ENCODE data around the gene TSPAN32.

Gene TSPAN32, protein sequence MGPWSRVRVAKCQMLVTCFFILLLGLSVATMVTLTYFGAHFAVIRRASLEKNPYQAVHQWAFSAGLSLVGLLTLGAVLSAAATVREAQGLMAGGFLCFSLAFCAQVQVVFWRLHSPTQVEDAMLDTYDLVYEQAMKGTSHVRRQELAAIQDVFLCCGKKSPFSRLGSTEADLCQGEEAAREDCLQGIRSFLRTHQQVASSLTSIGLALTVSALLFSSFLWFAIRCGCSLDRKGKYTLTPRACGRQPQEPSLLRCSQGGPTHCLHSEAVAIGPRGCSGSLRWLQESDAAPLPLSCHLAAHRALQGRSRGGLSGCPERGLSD

DNA sequence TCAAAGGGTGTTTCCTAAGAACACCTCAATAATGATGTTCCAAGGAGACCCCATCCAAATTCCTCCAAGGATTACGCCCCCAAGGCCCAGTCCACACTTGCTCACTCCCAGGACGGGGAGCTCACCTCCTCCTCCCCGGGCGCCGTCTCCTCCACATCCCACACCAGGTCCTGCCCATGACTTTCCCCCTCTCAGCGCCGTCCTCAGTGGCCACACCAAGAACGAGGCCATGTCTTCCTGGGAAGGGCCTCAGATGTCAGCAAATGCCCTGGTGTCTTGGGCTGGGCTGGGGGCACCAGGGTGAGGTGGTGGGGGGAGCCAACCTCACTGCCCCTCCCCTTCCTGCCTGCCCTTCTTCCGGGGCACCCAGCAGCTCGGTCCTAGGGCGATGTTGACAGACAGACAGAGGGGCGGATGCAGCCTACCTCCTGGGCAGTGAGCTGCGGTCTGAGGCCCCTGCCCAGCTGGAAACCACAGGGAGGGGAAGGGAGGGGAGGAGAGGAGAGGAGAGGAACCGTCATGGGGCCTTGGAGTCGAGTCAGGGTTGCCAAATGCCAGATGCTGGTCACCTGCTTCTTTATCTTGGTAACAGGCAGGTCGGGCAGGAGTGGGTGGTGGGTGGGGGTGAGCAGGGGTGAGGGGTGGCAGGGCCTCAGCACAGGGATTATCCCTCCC, at the start of gene TSPAN32, which contains the start of gene C11orf21:
Gene TSPAN32, plus strand, starts transcription at position 383 of the 675 bp plus-strand sequence. Its CDS starts 137 bp downstream, at position 520.
Gene C11orf21, minus strand, starts transcription at position 288 of the 675 bp plus-strand sequence. Its CDS starts 110 bp downstream, at position 178.
- DNase-seq = peak in 2 of 51 donors; percentile 23 to 30

DNA sequence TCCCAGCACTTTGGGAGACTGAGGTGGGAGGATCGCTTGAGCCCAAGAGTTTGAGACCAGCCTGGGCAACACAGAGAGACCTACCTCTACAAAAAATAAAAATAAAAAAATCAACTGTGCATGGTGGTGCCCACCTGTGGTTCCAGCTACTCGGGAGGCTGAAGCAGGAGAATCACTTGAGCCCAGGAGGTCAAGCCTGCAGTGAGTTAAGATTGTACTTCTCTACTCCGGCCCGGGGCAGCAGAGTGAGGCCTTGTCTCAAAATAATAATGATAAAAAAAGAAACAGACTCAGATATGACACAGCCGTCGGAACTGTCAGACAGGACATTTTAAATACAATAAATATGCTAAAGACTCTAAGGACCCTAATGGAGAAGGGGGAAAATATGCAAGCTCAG, 49.8 kb upstream of the TSPAN32 start:
- no peak for DNase-seq

GRCh38 chr11:2256293-2256913, 45.4 kb upstream of the TSPAN32 start:
- DNase-seq = no peak

DNA sequence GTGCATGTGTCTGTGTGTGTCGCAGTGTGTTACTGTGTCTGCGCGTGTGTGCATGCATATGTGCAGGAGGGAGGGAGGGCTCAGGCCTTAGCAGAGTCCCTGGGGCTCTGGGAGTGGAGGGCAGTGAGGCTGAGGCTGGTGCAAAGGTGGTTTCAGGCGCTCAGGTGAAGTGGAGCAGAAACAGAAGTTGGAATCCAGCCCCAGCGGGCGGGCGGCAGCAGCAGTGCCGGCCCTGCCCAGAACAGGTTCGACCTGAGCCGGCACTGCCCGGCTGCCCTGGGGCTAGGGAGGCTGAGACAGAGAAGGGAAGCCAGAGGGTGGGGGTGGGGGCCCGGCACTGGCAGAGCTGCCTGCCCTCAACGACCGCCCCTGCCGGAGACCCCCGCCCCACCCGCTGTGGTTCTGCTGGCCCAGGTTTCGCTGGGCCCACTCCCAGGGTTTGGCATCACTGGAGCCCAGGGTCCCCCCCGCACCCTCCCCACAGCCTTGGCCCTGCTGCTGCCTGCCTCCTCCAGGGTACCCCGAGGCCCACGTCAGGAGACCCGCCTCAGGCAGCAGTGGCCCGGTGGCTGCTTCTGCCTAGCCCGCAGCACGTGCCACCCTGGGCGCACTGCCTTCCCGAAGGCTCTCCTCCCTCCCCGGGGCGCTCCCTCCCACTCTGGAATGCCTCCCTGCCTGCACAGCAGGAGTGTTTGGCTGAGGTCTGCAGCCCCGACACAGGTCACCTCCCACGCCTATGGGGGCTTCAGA, 44.7 kb upstream of the TSPAN32 start:
- no peak for DNase-seq

DNA sequence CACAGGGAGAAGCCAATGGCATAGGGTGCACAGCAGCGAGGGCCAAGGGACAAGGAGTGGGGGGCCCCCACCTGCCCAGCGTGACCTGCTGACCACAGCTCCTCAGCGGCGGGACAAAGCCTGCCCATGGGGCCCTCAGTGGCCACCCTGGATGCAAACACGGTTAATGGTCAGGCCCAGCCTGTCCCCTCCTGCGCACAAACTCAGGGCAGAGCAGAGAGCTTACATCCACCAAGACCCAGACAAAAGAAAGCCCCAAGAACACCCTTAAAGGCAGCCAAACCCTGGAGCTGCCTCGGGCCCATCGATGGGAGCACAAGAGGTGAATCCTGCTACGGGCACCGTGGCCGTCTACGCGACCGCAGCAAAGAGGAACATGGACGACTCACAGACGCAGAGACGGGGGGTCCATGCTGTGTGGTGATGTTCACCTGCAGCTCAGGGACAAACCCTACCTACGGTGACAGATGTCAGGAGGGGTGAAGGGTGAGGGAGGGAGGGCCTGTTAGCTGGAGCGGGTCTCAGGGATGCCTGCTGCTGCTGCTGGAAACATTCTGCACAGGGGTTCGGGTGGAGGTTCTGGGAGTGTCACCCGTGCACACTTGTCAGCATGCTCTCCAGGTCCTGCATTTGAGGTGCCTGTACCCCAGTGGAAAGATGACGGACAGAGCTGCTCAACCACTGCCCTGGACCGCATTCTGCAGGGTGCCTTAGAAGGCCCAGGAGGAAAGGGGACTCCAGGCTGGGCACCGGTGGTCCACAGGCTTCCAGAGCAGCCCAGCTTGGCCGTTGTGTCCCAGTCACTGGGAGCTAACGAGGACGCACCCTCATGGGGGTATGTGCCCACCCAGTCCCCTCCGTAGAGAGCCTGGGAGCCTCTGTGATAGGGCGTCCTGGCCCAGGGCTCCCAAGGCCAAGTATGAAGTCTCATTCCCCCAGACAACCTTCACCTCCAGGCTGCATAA, 43.0 kb upstream of the TSPAN32 start:
- no peak for DNase-seq

- no peak for DNase-seq
These were observed 42.4 kb upstream of the TSPAN32 start for GRCh38 chr11:2259466-2259830.

DNA sequence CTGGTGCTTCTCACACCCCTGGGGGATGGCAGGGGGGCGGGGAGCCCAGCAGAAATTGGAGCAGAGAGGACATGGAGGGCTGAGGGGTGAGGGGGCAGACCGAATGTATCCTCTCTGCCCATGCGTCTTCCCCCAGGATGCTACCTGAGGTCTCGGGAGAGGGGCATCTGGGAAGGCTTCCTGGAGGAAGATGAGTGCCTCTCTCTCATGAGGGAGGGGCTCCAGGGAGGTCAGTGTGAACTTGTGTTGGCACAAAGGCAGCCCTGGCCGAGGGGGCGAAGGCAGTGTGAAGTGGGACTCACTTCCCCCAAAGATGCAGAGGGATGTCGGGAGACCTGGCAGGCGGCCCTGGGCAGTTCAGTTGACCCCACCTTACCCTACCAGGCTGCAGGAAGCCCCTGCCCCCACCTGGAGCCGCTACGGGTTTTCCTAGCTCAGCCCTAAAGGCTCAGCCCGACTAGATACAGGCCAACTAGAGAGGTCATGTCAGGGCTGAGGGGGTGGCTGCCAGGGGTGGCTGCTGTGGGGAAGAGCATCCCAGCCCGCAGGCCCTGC, 41.8 kb upstream of the TSPAN32 start:
- DNase-seq = no peak

DNA sequence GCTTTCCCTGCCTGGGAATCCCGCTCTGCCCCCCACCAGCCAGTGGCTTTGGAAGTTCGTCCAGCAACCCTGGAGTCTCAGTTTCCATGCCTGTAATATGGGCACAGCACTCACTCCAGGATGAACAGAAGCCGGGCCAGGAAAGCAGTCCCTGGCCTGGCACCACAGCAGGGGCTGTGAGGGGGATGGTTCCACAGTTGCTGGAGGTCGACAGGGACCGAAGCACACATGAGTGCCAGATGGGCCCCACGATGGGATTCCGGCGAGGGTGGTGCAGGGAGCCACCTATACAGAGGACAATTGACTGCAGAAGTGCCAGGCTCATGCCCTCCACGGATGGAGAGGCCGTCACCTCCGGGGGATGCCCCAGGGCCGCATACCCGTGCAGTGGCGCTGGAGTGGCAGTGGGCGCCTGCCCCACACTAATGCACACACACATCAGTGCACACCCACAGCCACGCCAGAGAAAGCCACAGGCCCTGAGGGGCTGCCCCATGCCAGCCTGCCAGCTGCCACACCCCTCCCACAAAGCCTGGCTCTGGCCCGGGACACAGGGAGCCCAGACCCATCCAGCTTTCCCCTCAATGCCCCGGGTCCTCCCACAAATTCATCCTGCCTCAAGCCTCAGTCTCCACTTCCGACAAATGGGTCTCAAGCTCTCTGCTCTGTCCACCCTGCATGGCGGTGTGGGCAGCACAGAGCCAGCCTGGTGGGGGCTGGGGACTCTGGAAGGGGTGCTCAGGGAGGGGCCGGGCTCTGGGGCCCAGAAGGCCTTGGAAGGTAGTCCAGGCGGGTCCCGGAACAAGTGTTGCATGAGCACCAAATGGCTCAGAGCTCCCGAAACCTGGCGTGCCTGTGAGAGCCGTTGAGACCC, 41.1 kb upstream of the TSPAN32 start:
- no peak for DNase-seq

- no peak for DNase-seq
These were observed 40.2 kb upstream of the TSPAN32 start for GRCh38 chr11:2261436-2262230.

- DNase-seq = no peak
These were observed 39.3 kb upstream of the TSPAN32 start for GRCh38 chr11:2262301-2263070.

GRCh38 chr11:2263071-2263565, 38.7 kb upstream of the TSPAN32 start:
- no peak for DNase-seq

DNA sequence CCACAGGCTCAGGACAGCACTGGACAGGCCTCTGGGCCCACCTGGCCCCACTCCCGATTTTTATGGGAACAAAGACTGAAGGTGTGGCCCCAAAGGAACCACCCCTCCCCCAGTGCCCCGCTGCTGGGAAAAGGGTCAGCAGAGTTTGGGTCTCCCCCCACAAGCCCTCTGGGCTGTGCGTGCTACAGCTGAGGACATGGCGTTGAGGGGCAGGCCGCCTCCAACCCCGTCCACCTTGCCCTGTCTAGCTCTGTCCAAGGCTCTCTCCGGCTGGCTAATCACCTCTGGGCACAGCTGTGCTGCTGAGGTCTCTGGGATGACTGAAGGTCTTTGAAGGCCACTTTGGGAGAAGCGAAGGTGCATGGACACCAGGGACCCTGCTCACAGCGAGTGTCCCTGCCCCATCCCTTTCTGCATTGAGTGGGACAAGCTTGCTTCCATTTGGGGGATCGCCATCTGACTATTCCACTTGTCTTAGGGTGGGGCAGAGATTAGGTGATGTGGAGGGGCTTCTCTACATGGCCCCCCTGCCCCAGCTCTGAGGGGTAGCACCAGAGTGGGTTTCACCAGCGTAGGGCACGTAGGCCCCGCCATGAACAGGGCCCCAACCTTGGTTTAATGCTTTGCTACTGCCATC, 38.0 kb upstream of the TSPAN32 start:
- no peak for DNase-seq

GRCh38 chr11:2264366-2265053, 37.3 kb upstream of the TSPAN32 start:
- no peak for DNase-seq

DNA sequence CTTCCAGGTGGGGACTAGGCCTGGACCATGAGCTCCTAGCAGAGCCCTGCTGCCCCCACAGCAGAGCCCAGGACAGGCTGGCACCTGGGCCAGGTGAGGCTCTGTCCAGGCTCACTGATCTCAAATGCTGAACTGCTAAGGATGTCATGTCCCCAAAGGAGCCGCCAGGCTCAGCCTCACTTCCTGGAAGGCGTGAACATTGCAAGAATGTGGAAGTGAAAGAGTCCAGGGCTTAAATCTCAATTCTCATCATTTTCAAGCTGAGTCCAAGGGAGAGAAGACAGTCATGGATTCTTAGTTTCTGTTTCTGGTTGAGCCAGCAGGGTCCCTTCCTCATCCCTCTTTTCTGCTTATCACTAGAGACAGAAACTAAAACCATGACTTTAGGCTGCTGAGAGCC, 36.4 kb upstream of the TSPAN32 start:
- DNase-seq = peak in 4 of 51 donors; percentile 7 to 30 (median 15)

DNA sequence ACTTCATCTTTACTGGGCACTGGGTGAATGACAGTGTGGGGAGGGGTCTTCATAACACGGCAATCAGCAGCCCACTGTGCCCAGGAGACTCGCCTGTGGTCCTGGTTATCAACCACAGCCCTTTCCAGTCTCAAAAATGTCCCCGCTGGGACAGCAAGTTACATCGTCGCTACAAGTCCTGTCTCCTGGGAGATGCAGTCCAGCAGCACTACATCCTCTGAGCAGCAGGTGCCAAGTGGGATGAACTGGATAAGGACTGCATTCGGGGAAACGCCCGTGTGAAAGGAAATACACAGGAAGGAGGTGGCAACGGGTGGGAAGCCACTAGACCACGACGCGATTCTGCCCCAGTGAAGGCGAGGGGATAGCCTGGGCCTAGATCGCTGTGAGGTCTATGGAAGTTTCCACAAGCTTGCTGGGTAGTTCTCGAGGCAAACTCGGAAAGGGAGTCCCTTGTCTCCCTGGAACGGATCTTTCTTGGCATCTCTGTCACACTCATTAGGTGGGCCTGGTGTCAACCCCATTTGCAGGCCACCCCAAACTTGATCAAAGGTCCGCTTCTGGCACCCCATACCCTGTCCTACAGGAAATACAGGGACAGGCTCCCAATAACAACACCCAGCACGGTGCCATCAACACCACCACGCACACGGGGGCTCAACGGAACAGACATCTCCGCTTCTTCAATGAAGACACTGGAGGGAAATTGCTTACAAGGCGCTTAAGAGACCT, 35.8 kb upstream of the TSPAN32 start:
- DNase-seq = no peak

Data from hypothalamus (tissue), 51 donors.